Activated naive CD4-positive, alpha-beta T cell treated with anti-CD3 and anti-CD28 coated beads, Interleukin-2, amount 50 U/mL, for 72 hours (primary cell): Measurements from ENCODE around the gene NOA1. TPM values are rescaled to one million over a fixed set of nuclear protein-coding genes. Genes with fewer than 3 reads are reported as not detected.

Source experiments
- ATAC-seq, 2 donors: fragments of 150-1000 bp; cut with Tn5 transposase; 2 replicates each; pipeline ENCODE4 v1.10.0; 2021; ENCODE audit warnings: mild to moderate bottlenecking in 2 of 2, moderate library complexity in 2 of 2
- DNase-seq, 2 donors: peaks; one replicate each; pipeline ENCODE4 v3.0.0; 2021 to 2022; ENCODE audit warnings: low spot score in 2 of 2
- H3K27ac Mint-ChIP-seq, 2 donors: one replicate each; pipeline ENCODE4 v1.8.0; 2022; ENCODE audit warnings: mild to moderate bottlenecking in 2 of 2, mixed read lengths in 2 of 2
- H3K36me3 Mint-ChIP-seq, 2 donors: one replicate each; pipeline ENCODE4 v1.8.0; 2022; ENCODE audit warnings: mixed read lengths in 2 of 2
- H3K9me3 Mint-ChIP-seq, 2 donors: one replicate each; pipeline ENCODE4 v1.8.0; 2022; ENCODE audit warnings: mixed read lengths in 2 of 2
- total RNA-seq, 2 donors: library from RNA; stranded (reverse); gene quantifications; one replicate each; pipeline ENCODE4 v1.2.3, GENCODE V29; 2022

NOA1 gene
- total RNA-seq, 2 donors from 2014 or later: 31.4 to 31.8 TPM

DNA sequence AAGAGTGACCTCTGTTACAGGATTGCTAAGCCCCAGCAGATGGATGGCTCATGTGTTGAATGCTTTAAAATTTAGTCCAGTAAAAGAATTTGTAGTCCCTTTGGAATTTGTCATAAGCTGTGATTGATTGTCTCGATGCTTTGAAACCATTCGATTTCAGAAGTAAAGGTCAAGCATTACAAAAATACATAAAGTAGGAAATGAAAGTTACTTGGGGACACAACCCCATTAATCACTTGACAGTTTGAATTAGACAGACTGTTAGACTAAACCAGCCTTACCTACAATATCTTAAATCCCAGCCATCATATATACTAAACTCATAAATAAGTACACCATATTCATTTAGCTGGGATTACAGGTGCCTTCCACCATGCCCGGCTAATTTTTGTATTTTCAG lies 63.1 kb downstream of the NOA1 start:
- ATAC-seq (peak in 1 of 2 donors; percentile 45), DNase-seq (no peak)
- H3K9me3 Mint-ChIP-seq: no peaks in the 10 kb centered on the region
- peaks cover 15 to 32% of the 10 kb centered on the region in 2 donors for H3K36me3 Mint-ChIP-seq
- no peak overlapping the region for H3K27ac Mint-ChIP-seq

Other genes with a start within 250 kb of the NOA1 start
- 1 to 10 TPM in 1 of 2 donors, not detected in 1; 1.1 TPM for gene SPINK2, start 155.9 kb downstream of the NOA1 start, total RNA-seq
- gene REST, start 69.7 kb downstream of the NOA1 start, total RNA-seq: 10 to 100 TPM; 39.3 to 43.5 TPM
- 100 to 1,000 TPM; 133 to 142 TPM for gene POLR2B, start 1.3 kb upstream of the NOA1 start, total RNA-seq
- under 1 TPM in 1 of 2 donors, not detected in 1; 0.32 TPM for gene IGFBP7, start 132.8 kb upstream of the NOA1 start, total RNA-seq